ENCODE results near the gene GLT8D1.

- TF ChIP-seq CTCF (conservative IDR thresholded peaks at IDR 0.05 in 1 of 2, IDR thresholded peaks at IDR 0.05 in 1 of 2; ENCODE audit: low read depth in 1 of 2, low read length in 2 of 2) (no peak), EZH2 (IDR thresholded peaks at IDR 0.05; ENCODE audit: low read length, missing control alignments) (no peak)
Observed at GRCh38 chr3:52681596-52681995, 24.0 kb downstream of the GLT8D1 start.

Data from fibroblast of lung (primary cell).